ENCODE measurements around the gene NDUFS7. TPM values are rescaled to one million over a fixed set of nuclear protein-coding genes. Genes with fewer than 3 reads are reported as not detected.

Gene NDUFS7
- total and polyA plus RNA-seq, 3 donors from 2014 or later = 170 to 176 (median 172) TPM

DNA sequence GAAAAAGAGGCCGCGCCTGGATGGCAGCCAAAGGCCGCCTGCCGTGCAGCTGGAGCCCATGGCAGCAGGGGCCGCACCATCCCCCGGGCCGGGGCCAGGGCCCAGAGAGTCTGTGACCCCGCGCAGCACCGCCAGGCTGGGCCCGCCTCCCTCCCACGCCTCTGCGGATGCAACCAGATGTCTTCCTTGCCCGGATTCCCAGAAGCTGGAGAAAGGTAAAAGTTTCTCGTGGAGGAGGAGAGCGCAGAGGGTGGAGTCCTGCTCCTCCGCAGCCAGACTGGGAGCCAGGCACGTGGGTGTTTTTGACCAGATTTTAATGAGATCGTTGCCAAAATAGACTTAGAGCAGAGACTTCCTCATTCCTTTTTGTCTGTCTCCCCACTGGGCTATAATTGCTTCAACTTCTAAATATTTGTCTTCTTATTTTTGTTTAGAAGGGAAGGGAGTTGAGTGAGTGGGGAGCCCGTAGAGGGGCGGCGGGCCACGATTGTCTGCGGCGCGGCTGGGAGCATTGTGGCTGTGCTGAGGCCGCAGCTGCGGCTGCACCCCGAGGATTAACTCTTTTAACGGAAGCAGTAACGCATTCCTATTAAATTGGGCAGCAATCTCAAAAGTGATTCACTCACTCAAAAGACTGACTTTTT lies 22.8 kb upstream of the NDUFS7 start:
- TF ChIP-seq, protein P1, sequence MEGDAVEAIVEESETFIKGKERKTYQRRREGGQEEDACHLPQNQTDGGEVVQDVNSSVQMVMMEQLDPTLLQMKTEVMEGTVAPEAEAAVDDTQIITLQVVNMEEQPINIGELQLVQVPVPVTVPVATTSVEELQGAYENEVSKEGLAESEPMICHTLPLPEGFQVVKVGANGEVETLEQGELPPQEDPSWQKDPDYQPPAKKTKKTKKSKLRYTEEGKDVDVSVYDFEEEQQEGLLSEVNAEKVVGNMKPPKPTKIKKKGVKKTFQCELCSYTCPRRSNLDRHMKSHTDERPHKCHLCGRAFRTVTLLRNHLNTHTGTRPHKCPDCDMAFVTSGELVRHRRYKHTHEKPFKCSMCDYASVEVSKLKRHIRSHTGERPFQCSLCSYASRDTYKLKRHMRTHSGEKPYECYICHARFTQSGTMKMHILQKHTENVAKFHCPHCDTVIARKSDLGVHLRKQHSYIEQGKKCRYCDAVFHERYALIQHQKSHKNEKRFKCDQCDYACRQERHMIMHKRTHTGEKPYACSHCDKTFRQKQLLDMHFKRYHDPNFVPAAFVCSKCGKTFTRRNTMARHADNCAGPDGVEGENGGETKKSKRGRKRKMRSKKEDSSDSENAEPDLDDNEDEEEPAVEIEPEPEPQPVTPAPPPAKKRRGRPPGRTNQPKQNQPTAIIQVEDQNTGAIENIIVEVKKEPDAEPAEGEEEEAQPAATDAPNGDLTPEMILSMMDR (IDR thresholded peaks at IDR 0.05) = no peak
- Histone ChIP-seq H3K27ac (peak overlapping the region; percentile 51), H3K4me1 (peaks cover 39% of the 10 kb centered on the region), H3K27me3 (no peaks in the 10 kb centered on the region), H3K36me3 (ENCODE audit: low read depth, missing control alignments) (no peaks in the 10 kb centered on the region), H3K4me3 (no peak overlapping the region), H3K9me3 (no peaks in the 10 kb centered on the region)
- DNase-seq = peak; percentile 87
- intact Hi-C loops (cut with DNase I; ENCODE audit: low total_unique reads) = no loop called here
- WGBS, 2 donors = 25 to 39% methylated on average over 18 to 29 of the region's 31 CpGs

DNA sequence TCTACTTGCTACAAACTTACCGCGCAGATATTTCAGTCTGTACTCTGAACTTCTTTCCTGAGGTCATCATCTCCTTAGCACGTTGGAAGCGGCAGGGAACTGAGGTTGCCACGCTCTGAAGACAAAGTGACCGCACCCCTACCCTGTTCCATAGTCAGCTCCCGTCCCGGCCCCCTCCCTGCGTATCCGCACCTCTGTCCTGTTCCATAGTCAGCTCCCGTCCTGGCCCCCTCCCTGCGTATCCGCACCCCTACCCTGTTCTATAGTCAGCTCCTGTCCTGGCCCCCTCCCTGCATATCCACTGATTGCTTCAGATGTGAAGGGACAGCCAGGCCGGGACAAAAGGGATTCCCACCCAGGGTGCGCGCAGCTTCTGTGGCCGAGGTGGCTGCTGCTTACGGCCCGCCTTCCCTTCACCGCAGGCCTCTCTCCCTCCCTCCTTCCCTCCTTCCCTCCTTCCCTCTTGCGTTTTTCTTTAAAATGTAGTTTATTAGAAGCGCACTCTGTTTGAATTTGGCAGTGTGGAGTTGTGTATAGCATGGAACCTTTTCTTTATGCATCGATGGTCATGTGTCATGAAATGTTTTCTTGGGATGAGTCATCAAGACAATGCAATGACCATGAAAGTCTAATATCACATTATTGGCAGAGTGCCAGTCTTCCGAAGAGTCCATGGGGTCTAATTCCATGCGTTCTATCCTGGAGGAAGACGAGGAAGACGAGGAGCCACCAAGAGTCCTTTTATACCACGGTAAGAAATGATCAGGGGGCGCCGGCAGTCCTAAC lies 21.9 kb upstream of the NDUFS7 start:
- Histone ChIP-seq H3K9me3 (no peaks in the 10 kb centered on the region), H3K36me3 (ENCODE audit: low read depth, missing control alignments) (no peaks in the 10 kb centered on the region), H3K4me1 (peaks cover 30% of the 10 kb centered on the region), H3K27ac (peak overlapping the region in 1 of 2 donors; percentile 51), H3K4me3 (no peak overlapping the region), H3K27me3 (no peaks in the 10 kb centered on the region)
- WGBS, 2 donors = 38 to 52% methylated on average over 30 of the region's 30 CpGs
- intact Hi-C loops (cut with DNase I; ENCODE audit: low total_unique reads) = no loop called here
- DNase-seq = no peak
- TF ChIP-seq, protein P1 (IDR thresholded peaks at IDR 0.05) = no peak
- TF ChIP-seq POLR2A (IDR thresholded peaks at IDR 0.05) = no peak

DNA sequence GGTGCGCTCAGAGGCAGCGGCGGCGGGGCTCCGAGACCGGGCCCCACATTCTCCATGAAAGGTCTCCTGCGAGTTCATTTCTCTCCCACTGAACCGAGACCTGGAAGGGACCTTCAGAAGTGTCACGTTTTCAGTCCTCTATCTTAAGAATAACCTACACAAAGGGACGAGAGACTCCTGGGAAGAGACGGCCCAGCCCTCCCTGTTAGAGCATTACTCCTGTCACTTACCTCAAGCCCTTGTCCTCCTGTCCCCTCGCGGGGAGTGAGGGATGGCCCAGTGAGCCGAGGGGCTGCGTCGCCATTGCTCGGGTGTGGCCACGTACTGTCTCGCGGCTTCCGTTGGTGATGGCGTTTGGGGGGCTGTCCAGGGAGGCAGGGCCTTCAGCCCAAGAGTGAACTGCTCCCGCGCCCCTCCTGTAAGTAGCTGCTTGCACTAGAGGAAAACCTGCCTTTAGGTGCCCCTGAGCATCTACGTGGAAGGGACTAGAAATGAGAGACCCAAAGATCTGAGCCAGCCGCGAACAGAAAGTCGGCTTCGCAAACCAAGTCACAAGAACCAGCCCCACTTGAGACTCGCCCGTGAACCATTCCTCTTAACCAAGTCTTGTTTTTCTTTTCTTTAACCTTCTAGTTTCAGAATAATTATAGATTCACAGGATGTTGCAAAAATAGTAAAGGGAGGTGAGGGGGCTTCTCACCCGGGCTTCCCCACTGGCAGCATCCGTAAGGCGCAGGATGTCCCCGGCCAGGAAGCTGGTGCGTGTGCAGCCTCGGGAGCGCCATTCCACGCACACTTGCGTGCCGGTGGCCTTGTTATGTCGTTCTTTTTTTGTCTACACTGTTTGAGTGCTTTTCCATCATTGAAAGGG lies 21.1 kb upstream of the NDUFS7 start:
- intact Hi-C loops (cut with DNase I; ENCODE audit: low total_unique reads) = no loop called here
- Histone ChIP-seq H3K4me3 (no peak overlapping the region), H3K27ac (peak overlapping the region in 1 of 2 donors; percentile 51), H3K9me3 (no peaks in the 10 kb centered on the region), H3K27me3 (no peaks in the 10 kb centered on the region), H3K36me3 (ENCODE audit: low read depth, missing control alignments) (no peaks in the 10 kb centered on the region), H3K4me1 (peaks cover 28% of the 10 kb centered on the region)
- WGBS, 2 donors = 89 to 90% methylated on average over 39 to 42 of the region's 42 CpGs
- DNase-seq = no peak
- no peak for TF ChIP-seq POLR2A (IDR thresholded peaks at IDR 0.05)
- TF ChIP-seq, protein P1 (IDR thresholded peaks at IDR 0.05) = no peak

DNA sequence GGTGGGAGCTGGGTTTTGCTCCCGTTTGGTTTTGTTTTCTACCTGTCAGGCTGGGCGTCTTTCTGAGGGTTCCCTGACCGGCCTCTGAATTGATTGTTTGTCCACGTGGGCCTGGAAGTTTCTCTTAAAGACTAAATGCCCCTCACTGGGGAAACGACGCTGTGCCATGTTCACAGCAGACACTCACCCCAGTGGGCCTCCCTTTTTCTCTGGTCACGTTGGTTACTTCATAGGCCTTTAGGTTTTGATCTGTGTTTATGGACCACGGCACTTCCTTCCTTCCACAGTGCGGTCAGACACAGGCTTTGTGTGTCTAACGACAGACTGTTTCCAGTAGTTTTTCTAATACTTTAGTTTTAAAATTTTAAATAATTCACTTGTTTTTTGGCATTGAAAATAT lies 20.1 kb upstream of the NDUFS7 start:
- DNase-seq = no peak
- WGBS, 2 donors = 84 to 85% methylated on average over 10 of the region's 10 CpGs
- Histone ChIP-seq H3K4me3 (no peak overlapping the region), H3K27me3 (no peaks in the 10 kb centered on the region), H3K4me1 (peaks cover 28% of the 10 kb centered on the region), H3K36me3 (ENCODE audit: low read depth, missing control alignments) (no peaks in the 10 kb centered on the region), H3K9me3 (no peaks in the 10 kb centered on the region), H3K27ac (no peak overlapping the region)
- TF ChIP-seq, protein P1 (IDR thresholded peaks at IDR 0.05) = no peak
- TF ChIP-seq POLR2A (IDR thresholded peaks at IDR 0.05) = no peak
- intact Hi-C loops (cut with DNase I; ENCODE audit: low total_unique reads) = no loop called here
